Hepatocyte (in vitro differentiated cells): ENCODE results near the gene SLC5A5. TPM values are rescaled to one million over a fixed set of nuclear protein-coding genes. Genes with fewer than 3 reads are reported as not detected.

Experiments used
- DNase-seq: peaks from one replicate; pipeline ENCODE4 v3.0.0-alpha.2; 2016; ENCODE audit warnings: low spot score
- H2AFZ ChIP-seq: fragments of 200-600 bp; sonication (generic); 2 replicates; pipeline ENCODE4 v1.6.0; 2016; ENCODE audit warnings: antibody characterized with exemption, mild to moderate bottlenecking
- H3K27ac ChIP-seq: fragments of 200-600 bp; sonication (generic); 2 replicates; pipeline ENCODE4 v1.5.1; 2016; ENCODE audit warnings: mild to moderate bottlenecking
- H3K27me3 ChIP-seq: fragments of 200-600 bp; sonication (generic); 2 replicates; pipeline ENCODE4 v1.6.1; 2016
- H3K36me3 ChIP-seq: fragments of 200-600 bp; sonication (generic); replicated peaks from 2 replicates; pipeline ENCODE4 v1.5.1; 2016; ENCODE audit warnings: low read depth; ENCODE audit not compliant: insufficient read depth
- H3K4me1 ChIP-seq: fragments of 200-600 bp; sonication (generic); 2 replicates; pipeline ENCODE4 v1.5.1; 2016; ENCODE audit warnings: mild to moderate bottlenecking, moderate library complexity; ENCODE audit not compliant: insufficient read depth
- H3K4me2 ChIP-seq: fragments of 200-600 bp; sonication (generic); 2 replicates; pipeline ENCODE4 v1.6.0; 2016
- H3K4me3 ChIP-seq: fragments of 200-600 bp; sonication (generic); 2 replicates; pipeline ENCODE4 v1.5.1; 2016; ENCODE audit warnings: mild to moderate bottlenecking
- H3K79me2 ChIP-seq: fragments of 200-600 bp; sonication (generic); 2 replicates; pipeline ENCODE4 v1.6.0; 2017; ENCODE audit warnings: mild to moderate bottlenecking
- H3K9me2 ChIP-seq: fragments of 200-600 bp; sonication (generic); replicated peaks from 2 replicates; pipeline ENCODE4 v1.6.0; 2017; ENCODE audit warnings: mild to moderate bottlenecking; ENCODE audit not compliant: insufficient read depth
- H3K9me3 ChIP-seq: fragments of 200-600 bp; sonication (generic); 2 replicates; pipeline ENCODE4 v1.5.1; 2016; ENCODE audit warnings: low read depth, mild to moderate bottlenecking
- H4K20me1 ChIP-seq: fragments of 200-600 bp; sonication (generic); 2 replicates; pipeline ENCODE4 v1.6.0; 2016; ENCODE audit warnings: mild to moderate bottlenecking; ENCODE audit not compliant: insufficient read depth, poor library complexity, severe bottlenecking
- EZH2 ChIP-seq: fragments of 200-600 bp; sonication (generic); IDR thresholded peaks from 2 replicates; pipeline ENCODE4 v1.6.1; 2016; ENCODE audit warnings: antibody characterized with exemption, mild to moderate bottlenecking, borderline replicate concordance
- EZH2phosphoT487 ChIP-seq: fragments of 200-600 bp; sonication (generic); IDR thresholded peaks from one replicate; pipeline ENCODE4 v1.6.1; 2018; ENCODE audit warnings: antibody characterized with exemption, mild to moderate bottlenecking, low read depth, moderate library complexity; ENCODE audit not compliant: unreplicated experiment, severe bottlenecking
- WGBS: methylation state at CpG from one replicate; pipeline ENCODE4 v1.1.6; 2016; ENCODE audit warnings: low lambda C conversion rate; ENCODE audit errors: missing lambda C conversion rate; 5-methylcytosine and 5-hydroxymethylcytosine counted together
- polyA plus RNA-seq: library from polyadenylated mRNA; unstranded; fragments of >200 nt; fragmentation: Nextera tagmentation; extraction: Ambion mirVana; gene quantifications from 2 replicates; pipeline ENCODE4 v1.2.1, GENCODE V29; 2016
- total RNA-seq: library from RNA; depleted of rRNA; stranded (reverse); fragments of >200 nt; gene quantifications from 2 replicates; pipeline ENCODE4 v1.2.3, GENCODE V29; 2014
- TF ChIP-seq, protein P1 (sequence below): fragments of 200-600 bp; sonication (generic); IDR thresholded peaks from 2 replicates; pipeline ENCODE4 v1.5.1; 2016; ENCODE audit warnings: antibody characterized with exemption, mild to moderate bottlenecking; ENCODE audit not compliant: poor library complexity

Gene SLC5A5
- total and polyA plus RNA-seq, 2 experiments from 2014 or later, result 0.03 TPM; not detected in 1

DNA sequence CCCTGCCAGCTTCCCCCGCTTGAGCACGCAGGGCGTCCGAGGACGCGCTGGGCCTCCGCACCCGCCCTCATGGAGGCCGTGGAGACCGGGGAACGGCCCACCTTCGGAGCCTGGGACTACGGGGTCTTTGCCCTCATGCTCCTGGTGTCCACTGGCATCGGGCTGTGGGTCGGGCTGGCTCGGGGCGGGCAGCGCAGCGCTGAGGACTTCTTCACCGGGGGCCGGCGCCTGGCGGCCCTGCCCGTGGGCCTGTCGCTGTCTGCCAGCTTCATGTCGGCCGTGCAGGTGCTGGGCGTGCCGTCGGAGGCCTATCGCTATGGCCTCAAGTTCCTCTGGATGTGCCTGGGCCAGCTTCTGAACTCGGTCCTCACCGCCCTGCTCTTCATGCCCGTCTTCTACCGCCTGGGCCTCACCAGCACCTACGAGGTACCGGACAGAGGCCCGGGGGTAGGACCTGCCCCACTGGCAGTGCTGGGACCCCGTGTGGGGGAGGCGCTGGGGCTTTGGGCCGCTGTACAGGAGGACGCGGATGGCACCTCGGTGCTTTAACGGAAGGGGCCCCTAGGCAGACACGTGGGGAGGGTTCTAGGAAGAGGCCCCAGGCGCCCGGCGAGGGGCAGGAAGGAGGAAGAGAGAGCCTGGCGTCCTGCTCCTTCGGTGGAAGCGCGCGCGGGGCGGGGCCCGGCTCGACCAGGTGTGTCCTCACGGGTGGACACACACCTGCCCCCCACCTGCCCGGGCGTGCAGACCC, 681 bp downstream of the SLC5A5 start:
- Histone ChIP-seq H3K4me3 (no peak overlapping the region), H3K36me3 (no peaks in the 10 kb centered on the region), H3K27me3 (peaks cover 58% of the 10 kb centered on the region), H3K4me2 (no peak overlapping the region), H3K27ac (no peak overlapping the region), H2AFZ (no peak overlapping the region), H3K4me1 (no peaks in the 10 kb centered on the region), H3K79me2 (no peaks in the 10 kb centered on the region), H4K20me1 (no peaks in the 10 kb centered on the region), H3K9me2 (no peaks in the 10 kb centered on the region), H3K9me3 (no peaks in the 10 kb centered on the region)
- 83% methylated on average over 57 of the region's 61 CpGs for WGBS
- no peak for DNase-seq
- TF ChIP-seq EZH2, result no peak
- TF ChIP-seq, protein P1, sequence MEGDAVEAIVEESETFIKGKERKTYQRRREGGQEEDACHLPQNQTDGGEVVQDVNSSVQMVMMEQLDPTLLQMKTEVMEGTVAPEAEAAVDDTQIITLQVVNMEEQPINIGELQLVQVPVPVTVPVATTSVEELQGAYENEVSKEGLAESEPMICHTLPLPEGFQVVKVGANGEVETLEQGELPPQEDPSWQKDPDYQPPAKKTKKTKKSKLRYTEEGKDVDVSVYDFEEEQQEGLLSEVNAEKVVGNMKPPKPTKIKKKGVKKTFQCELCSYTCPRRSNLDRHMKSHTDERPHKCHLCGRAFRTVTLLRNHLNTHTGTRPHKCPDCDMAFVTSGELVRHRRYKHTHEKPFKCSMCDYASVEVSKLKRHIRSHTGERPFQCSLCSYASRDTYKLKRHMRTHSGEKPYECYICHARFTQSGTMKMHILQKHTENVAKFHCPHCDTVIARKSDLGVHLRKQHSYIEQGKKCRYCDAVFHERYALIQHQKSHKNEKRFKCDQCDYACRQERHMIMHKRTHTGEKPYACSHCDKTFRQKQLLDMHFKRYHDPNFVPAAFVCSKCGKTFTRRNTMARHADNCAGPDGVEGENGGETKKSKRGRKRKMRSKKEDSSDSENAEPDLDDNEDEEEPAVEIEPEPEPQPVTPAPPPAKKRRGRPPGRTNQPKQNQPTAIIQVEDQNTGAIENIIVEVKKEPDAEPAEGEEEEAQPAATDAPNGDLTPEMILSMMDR, result no peak
- no peak for TF ChIP-seq EZH2phosphoT487

- Histone ChIP-seq H3K4me3 (no peak overlapping the region), H3K27ac (no peak overlapping the region), H4K20me1 (no peaks in the 10 kb centered on the region), H3K79me2 (no peaks in the 10 kb centered on the region), H3K4me1 (no peaks in the 10 kb centered on the region), H3K9me2 (no peaks in the 10 kb centered on the region), H3K27me3 (peaks cover 49% of the 10 kb centered on the region), H3K36me3 (no peaks in the 10 kb centered on the region), H3K9me3 (no peaks in the 10 kb centered on the region), H2AFZ (no peak overlapping the region), H3K4me2 (peak overlapping the region; percentile 72)
- DNase-seq, result peak; percentile 69
- WGBS, result 17% methylated on average over 42 of the region's 63 CpGs
- no peak for TF ChIP-seq EZH2phosphoT487
- TF ChIP-seq EZH2, result no peak
- TF ChIP-seq, protein P1, result no peak
These were observed 2.3 kb downstream of the SLC5A5 start for GRCh38 chr19:17873786-17874757.

DNA sequence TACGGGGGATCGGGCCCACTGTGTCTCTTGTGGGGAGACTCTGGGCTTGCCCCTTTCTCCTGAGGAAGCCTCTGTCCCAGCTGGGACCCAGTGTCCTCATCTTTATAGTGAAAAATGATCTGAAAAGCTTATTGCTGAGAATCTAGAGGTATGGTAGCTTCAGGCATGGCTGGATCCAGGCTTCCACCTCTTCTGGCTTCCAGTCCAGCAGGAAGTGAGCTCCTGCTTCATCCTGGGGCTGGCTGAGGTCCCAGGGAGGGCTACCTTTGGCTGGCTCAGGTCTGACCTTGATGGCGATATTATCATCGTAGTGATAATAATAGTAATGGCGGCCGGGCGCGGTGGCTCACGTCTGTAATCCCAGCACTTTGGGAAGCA, 3.0 kb downstream of the SLC5A5 start:
- Histone ChIP-seq H3K4me1 (no peaks in the 10 kb centered on the region), H3K79me2 (no peaks in the 10 kb centered on the region), H3K9me2 (no peaks in the 10 kb centered on the region), H4K20me1 (no peaks in the 10 kb centered on the region), H3K9me3 (no peaks in the 10 kb centered on the region), H3K4me2 (no peak overlapping the region), H3K27ac (no peak overlapping the region), H3K27me3 (peaks cover 42% of the 10 kb centered on the region), H3K4me3 (no peak overlapping the region), H2AFZ (no peak overlapping the region), H3K36me3 (no peaks in the 10 kb centered on the region)
- WGBS, result 95% methylated on average over 9 of the region's 9 CpGs
- no peak for DNase-seq
- no peak for TF ChIP-seq EZH2
- TF ChIP-seq EZH2phosphoT487, result no peak
- TF ChIP-seq, protein P1, result no peak
